Measurements from ENCODE around the gene GMEB2. TPM values are rescaled to one million over a fixed set of nuclear protein-coding genes. Genes with fewer than 3 reads are reported as not detected.

GMEB2 gene
- total RNA-seq, 6 donors from 2014 or later = 10.1 to 12.9 (median 12.4) TPM

DNA sequence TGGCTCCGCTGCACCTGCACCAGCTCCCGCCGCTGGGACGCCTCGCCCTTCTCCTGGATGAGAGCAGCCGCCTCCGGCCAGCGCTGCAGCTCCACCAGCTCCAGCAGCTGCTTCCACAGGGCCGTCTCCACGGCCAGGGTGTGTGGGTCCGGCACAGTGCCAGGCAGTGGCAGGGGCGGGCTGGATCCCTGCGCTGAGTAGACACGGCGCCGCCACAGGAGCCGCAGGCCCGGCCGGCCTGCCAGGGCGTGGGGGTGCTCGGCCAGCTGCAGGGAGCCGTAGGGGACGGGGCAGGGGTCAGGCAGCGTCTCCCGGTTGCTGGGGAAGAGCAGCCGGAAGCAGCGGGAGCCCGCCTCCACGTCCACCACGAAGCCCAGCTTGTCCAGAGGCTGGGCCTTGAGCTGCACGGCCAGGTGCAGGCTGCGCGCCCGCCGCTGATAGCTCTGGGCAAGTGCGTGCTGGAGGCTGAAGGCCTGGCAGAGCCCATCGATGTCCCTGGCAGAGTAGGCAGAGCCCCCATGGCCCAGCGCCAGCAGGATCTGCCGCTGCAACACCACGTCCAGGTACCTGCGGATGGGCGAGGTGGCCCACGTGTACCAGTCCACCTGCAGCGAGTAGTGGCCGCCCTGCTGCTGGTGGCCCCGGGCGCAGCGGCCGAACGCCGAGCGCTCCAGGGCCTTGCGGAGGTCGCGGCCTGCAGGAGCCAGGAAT is 63.5 kb downstream of the GMEB2 start:
- DNase-seq (peak in 1 of 2 donors; percentile 83), ATAC-seq (ENCODE audit: low FRiP score in 2 of 2) (no peak)
- Histone ChIP-seq H3K9me3 (no peaks in the 10 kb centered on the region), H3K4me1 (peaks cover 0 to 17% (median 7%) of the 10 kb centered on the region in 4 donors), H3K36me3 (peaks cover 38 to 89% (median 72%) of the 10 kb centered on the region in 4 donors), H3K4me3 (no peak overlapping the region), H3K27me3 (no peaks in the 10 kb centered on the region), H3K27ac (no peak overlapping the region)
- WGBS, 2 donors = 95 to 99% methylated on average over 18 to 42 of the region's 55 CpGs
- TF ChIP-seq, protein P1, sequence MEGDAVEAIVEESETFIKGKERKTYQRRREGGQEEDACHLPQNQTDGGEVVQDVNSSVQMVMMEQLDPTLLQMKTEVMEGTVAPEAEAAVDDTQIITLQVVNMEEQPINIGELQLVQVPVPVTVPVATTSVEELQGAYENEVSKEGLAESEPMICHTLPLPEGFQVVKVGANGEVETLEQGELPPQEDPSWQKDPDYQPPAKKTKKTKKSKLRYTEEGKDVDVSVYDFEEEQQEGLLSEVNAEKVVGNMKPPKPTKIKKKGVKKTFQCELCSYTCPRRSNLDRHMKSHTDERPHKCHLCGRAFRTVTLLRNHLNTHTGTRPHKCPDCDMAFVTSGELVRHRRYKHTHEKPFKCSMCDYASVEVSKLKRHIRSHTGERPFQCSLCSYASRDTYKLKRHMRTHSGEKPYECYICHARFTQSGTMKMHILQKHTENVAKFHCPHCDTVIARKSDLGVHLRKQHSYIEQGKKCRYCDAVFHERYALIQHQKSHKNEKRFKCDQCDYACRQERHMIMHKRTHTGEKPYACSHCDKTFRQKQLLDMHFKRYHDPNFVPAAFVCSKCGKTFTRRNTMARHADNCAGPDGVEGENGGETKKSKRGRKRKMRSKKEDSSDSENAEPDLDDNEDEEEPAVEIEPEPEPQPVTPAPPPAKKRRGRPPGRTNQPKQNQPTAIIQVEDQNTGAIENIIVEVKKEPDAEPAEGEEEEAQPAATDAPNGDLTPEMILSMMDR (IDR thresholded peaks at IDR 0.05) = no peak
- TF ChIP-seq EP300 (IDR thresholded peaks at IDR 0.05) (no peak), POLR2A (IDR thresholded peaks at IDR 0.05) (no peak), POLR2AphosphoS5 (IDR thresholded peaks at IDR 0.05) (no peak)

DNA sequence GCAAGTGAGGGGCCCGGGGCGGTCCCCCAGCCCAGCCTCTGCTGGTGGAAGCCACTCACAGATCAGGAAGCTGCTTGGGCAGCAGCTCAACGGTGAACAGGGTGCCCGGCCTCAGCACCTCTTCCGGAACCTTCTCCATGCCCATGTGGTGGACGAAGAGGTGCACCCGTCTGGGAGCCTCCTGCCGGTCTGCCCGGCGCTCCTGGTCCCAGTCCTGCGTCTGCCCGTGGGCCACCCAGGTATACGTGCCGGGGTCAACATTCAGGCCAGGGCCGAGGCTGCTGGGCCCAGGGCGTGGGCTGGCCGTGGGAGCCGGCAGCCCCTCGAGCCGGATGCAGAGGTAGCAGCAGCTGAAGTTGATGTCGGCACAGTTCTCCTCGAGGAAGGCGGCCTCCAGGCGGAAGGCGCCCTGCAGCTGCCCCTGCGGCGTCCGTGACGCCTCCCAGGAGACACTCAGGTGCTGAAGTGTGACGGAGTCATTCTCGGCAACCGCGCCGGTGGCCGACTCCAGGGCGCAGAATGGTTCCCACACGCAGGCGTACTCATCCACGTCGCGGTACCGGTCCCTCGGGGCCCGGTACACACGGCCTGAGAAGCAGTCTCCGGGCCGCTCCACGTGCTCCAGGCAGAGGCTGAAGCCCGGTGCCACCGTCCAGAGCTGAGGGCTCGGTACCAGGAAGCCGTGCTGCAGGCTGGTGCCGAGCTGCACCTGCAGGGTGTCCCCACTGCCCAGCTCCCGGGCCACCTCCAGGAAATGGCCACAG is 64.3 kb downstream of the GMEB2 start:
- TF ChIP-seq EP300 (IDR thresholded peaks at IDR 0.05) = no peak
- no peak for TF ChIP-seq POLR2A (IDR thresholded peaks at IDR 0.05)
- no peak for TF ChIP-seq POLR2AphosphoS5 (IDR thresholded peaks at IDR 0.05)
- TF ChIP-seq, protein P1 (IDR thresholded peaks at IDR 0.05) = no peak
- DNase-seq = peak in 1 of 2 donors; percentile 85
- H3K36me3 ChIP-seq = peaks cover 38 to 90% (median 73%) of the 10 kb centered on the region in 4 donors

GRCh38 chr20:63561624-63562396 is 65.1 kb downstream of the GMEB2 start:
- Histone ChIP-seq H3K36me3 (peaks cover 38 to 84% (median 70%) of the 10 kb centered on the region in 4 donors), H3K9me3 (no peaks in the 10 kb centered on the region), H3K27ac (no peak overlapping the region), H3K4me3 (no peak overlapping the region), H3K27me3 (no peaks in the 10 kb centered on the region), H3K4me1 (peaks cover 0 to 1% (median 0%) of the 10 kb centered on the region in 4 donors)
- WGBS, 2 donors = 93 to 98% methylated on average over 9 to 34 of the region's 36 CpGs
- DNase-seq (peak in 1 of 2 donors; percentile 82), ATAC-seq (ENCODE audit: low FRiP score in 2 of 2) (no peak)
- TF ChIP-seq EP300 (IDR thresholded peaks at IDR 0.05) = no peak
- no peak for TF ChIP-seq POLR2AphosphoS5 (IDR thresholded peaks at IDR 0.05)
- TF ChIP-seq, protein P1 (IDR thresholded peaks at IDR 0.05) = no peak
- no peak for TF ChIP-seq POLR2A (IDR thresholded peaks at IDR 0.05)

More for the DNA sequence above, 64.3 kb downstream of the GMEB2 start:
- Histone ChIP-seq H3K4me3 (no peak overlapping the region), H3K27ac (no peak overlapping the region), H3K4me1 (peaks cover 0 to 9% (median under 1%) of the 10 kb centered on the region in 4 donors), H3K27me3 (no peaks in the 10 kb centered on the region), H3K9me3 (no peaks in the 10 kb centered on the region)
- WGBS, 2 donors = 96 to 99% methylated on average over 12 to 49 of the region's 54 CpGs
- ATAC-seq (ENCODE audit: low FRiP score in 2 of 2) = no peak

DNA sequence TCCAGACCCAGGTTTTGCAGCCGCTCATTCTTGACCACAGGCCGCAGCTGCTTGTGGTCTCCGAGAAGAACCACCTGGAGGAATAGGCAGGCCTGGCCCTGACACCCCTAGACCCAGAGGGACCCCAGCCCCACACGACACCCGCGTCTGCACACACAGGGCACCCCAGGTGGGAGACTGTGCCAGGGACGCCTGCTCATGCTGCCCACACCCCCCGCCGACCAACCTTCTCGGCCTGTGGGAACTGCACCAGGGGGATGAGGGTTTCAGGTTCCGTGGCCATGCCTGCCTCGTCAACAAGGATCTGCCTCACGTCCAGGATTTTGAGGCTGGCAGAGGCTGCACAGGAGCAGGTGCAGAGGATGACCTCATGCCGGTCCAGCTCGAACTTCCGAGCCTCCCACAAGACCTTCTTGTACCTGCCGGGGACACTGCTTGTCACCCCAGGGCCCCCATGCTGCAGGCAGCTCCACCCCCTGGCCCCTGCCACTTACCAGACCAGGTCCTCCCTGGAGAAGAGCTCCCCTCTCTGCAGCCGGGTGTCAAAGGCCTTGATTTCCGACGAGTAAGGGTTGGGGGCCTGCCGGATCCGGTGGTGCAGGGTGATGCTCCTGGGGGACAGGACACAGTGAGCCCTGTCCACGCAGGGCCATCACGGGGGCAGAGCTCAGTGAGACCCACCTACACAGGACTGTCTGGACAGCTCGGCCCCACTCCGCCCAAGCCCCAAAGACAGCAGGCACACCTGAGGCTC is 65.9 kb downstream of the GMEB2 start:
- H3K27ac ChIP-seq = no peak overlapping the region
- WGBS, 2 donors = 86 to 94% methylated on average over 5 to 26 of the region's 26 CpGs
- no peak overlapping the region for H3K4me3 ChIP-seq
- TF ChIP-seq, protein P1 (IDR thresholded peaks at IDR 0.05) = no peak
- TF ChIP-seq POLR2A (IDR thresholded peaks at IDR 0.05) (no peak), POLR2AphosphoS5 (IDR thresholded peaks at IDR 0.05) (no peak), EP300 (IDR thresholded peaks at IDR 0.05) (no peak)
- no peaks in the 10 kb centered on the region for H3K4me1 ChIP-seq
- H3K9me3 ChIP-seq = no peaks in the 10 kb centered on the region
- peaks cover 38 to 78% (median 67%) of the 10 kb centered on the region in 4 donors for H3K36me3 ChIP-seq
- DNase-seq (peak in 1 of 2 donors; percentile 64), ATAC-seq (ENCODE audit: low FRiP score in 2 of 2) (no peak)
- no peaks in the 10 kb centered on the region for H3K27me3 ChIP-seq
